GM19452 (cell line): ENCODE measurements around the gene CYP26B1.

ENCODE experiments used
- ATAC-seq: cut with Tn5 transposase; IDR thresholded peaks from one replicate; pipeline ENCODE4 v1.9.1; 2021; ENCODE audit not compliant: unreplicated experiment

Gene CYP26B1

GRCh38 chr2:72147303-72147971, at the start of gene CYP26B1:
CYP26B1 (minus strand) TSS chr2:72147862; CDS start chr2:72147834, 28 bp downstream.
- no peak for ATAC-seq

- no peak for ATAC-seq
Observed at GRCh38 chr2:72193723-72194122, 46.1 kb upstream of the CYP26B1 start.

GRCh38 chr2:72191441-72191840, 43.8 kb upstream of the CYP26B1 start:
- no peak for ATAC-seq

- ATAC-seq = no peak
Observed at GRCh38 chr2:72185206-72185605, 37.5 kb upstream of the CYP26B1 start.

- ATAC-seq = no peak
Observed at GRCh38 chr2:72183466-72183865, 35.8 kb upstream of the CYP26B1 start.

GRCh38 chr2:72183016-72183415, 35.4 kb upstream of the CYP26B1 start:
- ATAC-seq = no peak

- ATAC-seq = no peak
Observed at GRCh38 chr2:72182547-72182946, 34.9 kb upstream of the CYP26B1 start.

- no peak for ATAC-seq
Observed at GRCh38 chr2:72181616-72182015, 34.0 kb upstream of the CYP26B1 start.

GRCh38 chr2:72180351-72180750, 32.7 kb upstream of the CYP26B1 start:
- no peak for ATAC-seq

- no peak for ATAC-seq
Observed at GRCh38 chr2:72178551-72178950, 30.9 kb upstream of the CYP26B1 start.

GRCh38 chr2:72176281-72176680, 28.6 kb upstream of the CYP26B1 start:
- ATAC-seq = no peak

GRCh38 chr2:72175636-72176035, 28.0 kb upstream of the CYP26B1 start:
- ATAC-seq = no peak

- no peak for ATAC-seq
Observed at GRCh38 chr2:72173640-72174321, 26.1 kb upstream of the CYP26B1 start.

- no peak for ATAC-seq
Observed at GRCh38 chr2:72172478-72172877, 24.8 kb upstream of the CYP26B1 start.

- no peak for ATAC-seq
Observed at GRCh38 chr2:72166279-72166678, 18.6 kb upstream of the CYP26B1 start.

GRCh38 chr2:72165792-72166191, 18.1 kb upstream of the CYP26B1 start:
- no peak for ATAC-seq

- ATAC-seq = no peak
Observed at GRCh38 chr2:72162574-72162973, 14.9 kb upstream of the CYP26B1 start.

GRCh38 chr2:72159211-72159993, 11.7 kb upstream of the CYP26B1 start:
- ATAC-seq = no peak

GRCh38 chr2:72157871-72158771, 10.5 kb upstream of the CYP26B1 start:
- no peak for ATAC-seq

- ATAC-seq = no peak
Observed at GRCh38 chr2:72156872-72157271, 9.2 kb upstream of the CYP26B1 start.

GRCh38 chr2:72155737-72156136, 8.1 kb upstream of the CYP26B1 start:
- no peak for ATAC-seq
